Measurements from ENCODE around the gene ERLIN1. TPM values are rescaled to one million over a fixed set of nuclear protein-coding genes. Genes with fewer than 3 reads are reported as not detected.

ERLIN1 gene
- total and polyA plus RNA-seq, 5 donors: 3.4 to 10.3 (median 9.2) TPM

DNA sequence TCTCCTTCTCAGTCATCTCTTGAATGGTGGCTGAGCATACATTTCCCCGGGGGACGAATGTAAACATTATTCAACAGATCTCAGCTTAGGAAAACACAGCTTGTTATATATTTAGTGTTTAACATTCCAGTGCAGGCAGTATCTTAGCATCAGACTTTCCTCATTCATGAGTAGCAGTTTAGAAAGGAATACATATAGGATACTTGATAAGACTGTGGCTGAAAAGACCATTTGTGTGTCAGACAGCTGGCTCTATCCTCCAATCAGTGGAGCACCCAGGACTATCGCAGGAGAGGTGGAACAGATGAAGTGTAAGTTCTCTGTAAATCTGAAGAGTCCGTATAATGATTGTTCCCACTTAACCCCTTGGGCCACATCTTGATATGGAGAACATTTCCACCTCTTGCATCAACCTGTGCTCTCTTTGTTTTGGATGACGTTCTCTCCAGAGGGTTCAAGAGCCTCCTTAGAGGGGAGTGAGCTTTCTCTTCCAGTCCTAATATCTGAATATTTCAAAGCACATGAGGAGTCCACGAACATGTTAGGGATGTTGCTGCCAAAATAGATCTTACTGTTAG, 34.0 kb downstream of the ERLIN1 start:
- 86% methylated on average over 6 of the region's 6 CpGs for WGBS
- intact Hi-C loops (cut with DNase I): no loop called here
- no peak overlapping the region for H3K4me3 ChIP-seq (ENCODE audit: low read length)
- no peaks in the 10 kb centered on the region for H3K9me3 ChIP-seq (ENCODE audit: control insufficient read depth, low read length)
- no peak overlapping the region for H3K27ac ChIP-seq (ENCODE audit: low read length)
- H3K27me3 ChIP-seq (ENCODE audit: control insufficient read depth, insufficient read depth): no peaks in the 10 kb centered on the region
- DNase-seq (no peak), ATAC-seq (no peak)
- H3K4me1 ChIP-seq (ENCODE audit: control insufficient read depth, insufficient read depth, low read length): no peaks in the 10 kb centered on the region

DNA sequence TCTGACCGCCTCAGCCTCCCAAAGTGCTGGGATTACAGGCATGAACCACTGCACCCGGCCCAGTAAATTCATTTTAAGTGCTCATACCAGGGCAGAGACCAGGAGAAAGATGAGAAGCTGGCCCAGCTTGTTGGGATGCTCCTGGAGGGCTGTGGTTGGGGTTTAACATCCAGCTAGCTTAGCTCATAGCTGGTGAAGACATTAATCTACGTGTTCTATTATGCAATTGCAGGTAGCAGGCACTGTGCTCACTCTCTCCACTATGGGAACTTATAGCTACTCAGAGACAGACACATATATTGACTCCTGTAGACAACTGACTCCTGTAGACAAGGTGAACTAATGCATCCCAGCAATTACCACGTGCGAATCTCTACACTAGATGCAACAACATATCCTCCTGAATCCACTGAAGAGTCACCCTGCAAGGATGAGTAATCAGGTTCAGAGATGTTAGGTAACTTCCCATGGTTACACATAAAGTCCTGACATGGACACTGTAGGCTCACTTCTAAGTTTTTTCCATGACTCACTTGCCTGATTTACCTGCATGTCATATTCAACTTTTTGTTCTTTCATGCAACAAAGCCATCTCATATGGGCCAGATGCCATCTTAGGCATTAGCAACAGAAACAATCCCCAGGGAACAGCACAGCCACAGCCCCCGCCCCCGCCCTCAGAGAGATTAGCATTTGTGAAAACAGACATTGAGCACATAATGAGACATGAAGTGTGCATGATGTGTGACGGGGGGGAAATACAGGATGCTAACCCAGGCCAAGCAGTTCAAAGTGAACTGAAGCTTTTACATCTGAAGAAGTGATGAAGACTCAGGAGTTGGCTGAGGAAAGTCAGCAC, 37.2 kb downstream of the ERLIN1 start:
- WGBS: 80% methylated on average over 8 of the region's 8 CpGs
- H3K4me3 ChIP-seq (ENCODE audit: low read length): no peak overlapping the region
- no peak overlapping the region for H3K27ac ChIP-seq (ENCODE audit: low read length)
- ATAC-seq (no peak), DNase-seq (no peak)
- intact Hi-C loops (cut with DNase I): no loop called here
- H3K9me3 ChIP-seq (ENCODE audit: control insufficient read depth, low read length): no peaks in the 10 kb centered on the region
- no peaks in the 10 kb centered on the region for H3K4me1 ChIP-seq (ENCODE audit: control insufficient read depth, insufficient read depth, low read length)
- H3K27me3 ChIP-seq (ENCODE audit: control insufficient read depth, insufficient read depth): no peaks in the 10 kb centered on the region

DNA sequence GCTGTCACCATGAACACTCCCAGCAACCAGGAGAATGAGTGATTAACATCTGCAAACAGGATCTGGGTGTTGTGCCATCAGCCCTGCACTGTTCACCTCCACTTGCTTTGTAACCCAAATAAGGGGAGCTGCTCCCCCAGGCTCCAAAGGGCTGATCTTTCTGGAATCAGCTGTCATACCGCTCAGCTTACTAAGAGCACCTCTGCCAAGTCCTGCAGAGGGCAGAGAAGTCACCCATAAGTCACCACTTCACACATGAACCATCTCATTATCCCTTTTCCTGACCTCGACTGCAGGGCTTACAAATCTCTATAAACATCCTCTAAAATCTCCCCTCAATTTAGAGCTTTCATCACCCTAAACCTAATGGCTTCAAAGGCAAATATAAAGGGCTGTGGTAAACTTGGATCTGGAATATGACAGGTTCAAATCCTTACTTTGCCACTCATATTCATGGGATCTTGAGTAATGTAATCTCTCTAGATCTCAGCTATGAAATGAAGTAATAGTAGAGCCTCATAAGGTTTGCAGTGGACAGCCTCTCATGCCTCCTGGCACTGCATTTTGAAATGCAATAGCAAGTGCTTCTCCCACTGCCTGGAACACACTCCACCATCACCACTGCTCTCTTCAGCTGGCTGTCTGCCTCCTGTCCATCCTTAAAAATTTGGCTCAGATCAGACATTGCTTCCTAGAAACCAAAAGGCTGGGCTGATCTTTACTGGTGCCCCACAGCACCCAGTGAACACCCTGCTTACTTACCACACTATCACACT, 38.8 kb downstream of the ERLIN1 start:
- no peaks in the 10 kb centered on the region for H3K9me3 ChIP-seq (ENCODE audit: control insufficient read depth, low read length)
- no peak overlapping the region for H3K27ac ChIP-seq (ENCODE audit: low read length)
- DNase-seq (no peak), ATAC-seq (peak in 1 of 2 donors; percentile 30)
- WGBS: 25% methylated on average over 2 of the region's 2 CpGs
- intact Hi-C loops (cut with DNase I): no loop called here
- no peak overlapping the region for H3K4me3 ChIP-seq (ENCODE audit: low read length)
- H3K4me1 ChIP-seq (ENCODE audit: control insufficient read depth, insufficient read depth, low read length): no peaks in the 10 kb centered on the region
- H3K27me3 ChIP-seq (ENCODE audit: control insufficient read depth, insufficient read depth): no peaks in the 10 kb centered on the region

DNA sequence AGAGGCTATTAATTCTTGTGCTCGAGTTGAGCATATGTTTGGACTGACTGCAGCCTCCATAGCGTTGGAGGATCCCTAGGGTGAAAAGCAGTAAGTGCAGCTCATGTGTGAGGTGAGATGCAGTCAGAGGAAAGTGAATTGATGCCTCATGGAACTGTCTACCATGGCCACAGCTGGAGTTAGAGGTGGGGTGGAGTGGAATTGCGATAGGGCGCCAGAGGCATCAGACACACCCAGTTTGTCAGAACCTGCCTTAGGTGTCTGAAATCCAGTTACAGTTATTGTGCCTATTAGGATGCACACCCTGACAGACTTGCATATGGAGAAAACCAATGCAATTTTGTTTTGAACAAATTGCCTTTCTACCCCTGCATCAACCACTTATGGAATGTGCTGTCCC, 39.4 kb downstream of the ERLIN1 start:
- intact Hi-C loops (cut with DNase I): no loop called here
- no peaks in the 10 kb centered on the region for H3K4me1 ChIP-seq (ENCODE audit: control insufficient read depth, insufficient read depth, low read length)
- no peaks in the 10 kb centered on the region for H3K27me3 ChIP-seq (ENCODE audit: control insufficient read depth, insufficient read depth)
- DNase-seq (no peak), ATAC-seq (no peak)
- no peaks in the 10 kb centered on the region for H3K9me3 ChIP-seq (ENCODE audit: control insufficient read depth, low read length)
- no peak overlapping the region for H3K27ac ChIP-seq (ENCODE audit: low read length)
- no peak overlapping the region for H3K4me3 ChIP-seq (ENCODE audit: low read length)
- WGBS: 81% methylated on average over 4 of the region's 4 CpGs

DNA sequence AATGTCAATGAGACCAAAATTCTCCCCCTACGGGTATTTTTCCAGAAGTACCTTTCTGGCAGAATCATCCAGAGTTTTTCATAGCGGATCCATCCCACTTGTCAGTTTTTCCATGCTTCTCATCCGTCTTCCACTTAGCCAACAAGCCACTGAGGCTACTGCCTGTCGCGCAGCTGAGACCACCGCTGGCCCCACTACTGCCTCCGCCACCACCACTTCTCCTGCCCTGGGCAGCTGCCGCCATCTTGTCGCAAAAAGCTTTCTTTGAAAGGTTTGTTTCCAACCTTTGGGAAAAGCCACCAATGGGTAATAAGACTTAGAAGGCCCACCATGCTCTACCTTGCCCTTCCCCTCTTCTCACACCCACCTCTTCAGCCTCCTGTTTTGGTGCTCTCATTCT, 42.1 kb downstream of the ERLIN1 start:
- H3K4me3 ChIP-seq (ENCODE audit: low read length): no peak overlapping the region
- no peak for DNase-seq
- ATAC-seq: no peak
- H3K27me3 ChIP-seq (ENCODE audit: control insufficient read depth, insufficient read depth): no peaks in the 10 kb centered on the region
- no peaks in the 10 kb centered on the region for H3K4me1 ChIP-seq (ENCODE audit: control insufficient read depth, insufficient read depth, low read length)
- no peaks in the 10 kb centered on the region for H3K9me3 ChIP-seq (ENCODE audit: control insufficient read depth, low read length)
- intact Hi-C loops (cut with DNase I): no loop called here
- H3K27ac ChIP-seq (ENCODE audit: low read length): no peak overlapping the region
- WGBS: 94% methylated on average over 9 of the region's 9 CpGs

DNA sequence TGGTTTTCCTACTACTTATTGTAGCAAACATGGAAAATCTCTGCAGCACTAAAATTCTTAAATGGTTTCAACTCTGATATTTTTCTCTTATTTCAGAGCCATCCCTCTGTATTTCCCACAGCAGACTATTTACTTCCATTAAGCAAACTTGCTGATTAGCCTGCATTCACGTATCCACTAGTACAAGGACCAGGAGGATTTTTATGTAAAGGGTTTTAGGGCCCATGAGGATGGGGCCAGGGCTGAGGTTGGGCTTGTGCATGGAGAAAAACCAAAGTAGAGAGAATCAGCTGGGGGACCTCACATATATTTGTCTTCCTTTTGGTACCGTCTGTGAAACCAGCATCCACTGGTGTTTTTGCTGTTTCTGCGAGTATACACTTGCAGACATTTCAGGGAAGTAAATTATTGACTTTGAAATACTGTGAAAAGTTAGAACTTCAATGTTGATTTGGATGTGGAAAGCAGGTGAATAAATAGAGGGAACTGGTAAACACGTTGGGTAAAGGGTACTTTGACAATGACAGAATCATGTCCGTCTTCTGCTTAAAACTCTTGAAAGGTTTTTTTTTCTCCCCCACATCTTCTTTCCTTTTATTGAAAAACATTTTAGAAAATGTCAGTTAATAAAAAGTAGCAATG, 44.3 kb downstream of the ERLIN1 start:
- WGBS: 72% methylated on average over 5 of the region's 5 CpGs
- no peak for ATAC-seq
- intact Hi-C loops (cut with DNase I): no loop called here

DNA sequence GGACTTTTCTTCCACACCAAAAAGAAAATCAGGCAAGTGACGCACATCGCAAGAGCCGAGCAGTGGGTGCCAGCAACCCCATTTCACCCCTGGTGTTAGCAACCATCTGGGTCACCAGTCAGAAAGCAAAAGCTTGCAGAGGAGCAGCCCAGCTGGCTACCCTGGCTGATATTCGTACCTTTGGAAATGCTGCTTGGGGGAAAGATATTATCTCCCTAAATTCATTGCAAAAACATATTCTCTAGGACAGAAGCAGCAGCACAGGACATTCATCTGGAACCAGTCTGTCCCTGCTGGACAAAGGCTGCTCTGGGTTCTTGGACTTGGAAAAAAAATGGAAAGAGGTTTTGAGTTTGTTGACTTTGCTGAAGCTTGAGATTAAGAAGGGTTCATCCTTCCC, 45.8 kb downstream of the ERLIN1 start:
- no peak overlapping the region for H3K4me3 ChIP-seq (ENCODE audit: low read length)
- no peak overlapping the region for H3K27ac ChIP-seq (ENCODE audit: low read length)
- H3K27me3 ChIP-seq (ENCODE audit: control insufficient read depth, insufficient read depth): no peaks in the 10 kb centered on the region
- intact Hi-C loops (cut with DNase I): no loop called here
- WGBS: 84% methylated on average over 4 of the region's 4 CpGs
- H3K9me3 ChIP-seq (ENCODE audit: control insufficient read depth, low read length): no peaks in the 10 kb centered on the region
- no peaks in the 10 kb centered on the region for H3K4me1 ChIP-seq (ENCODE audit: control insufficient read depth, insufficient read depth, low read length)
- ATAC-seq (no peak), DNase-seq (no peak)

More for the DNA sequence above, 44.3 kb downstream of the ERLIN1 start:
- Histone ChIP-seq H3K27ac (ENCODE audit: low read length) (no peak overlapping the region), H3K4me1 (ENCODE audit: control insufficient read depth, insufficient read depth, low read length) (no peaks in the 10 kb centered on the region), H3K9me3 (ENCODE audit: control insufficient read depth, low read length) (no peaks in the 10 kb centered on the region), H3K27me3 (ENCODE audit: control insufficient read depth, insufficient read depth) (no peaks in the 10 kb centered on the region), H3K4me3 (ENCODE audit: low read length) (no peak overlapping the region)
- DNase-seq: no peak

DNA sequence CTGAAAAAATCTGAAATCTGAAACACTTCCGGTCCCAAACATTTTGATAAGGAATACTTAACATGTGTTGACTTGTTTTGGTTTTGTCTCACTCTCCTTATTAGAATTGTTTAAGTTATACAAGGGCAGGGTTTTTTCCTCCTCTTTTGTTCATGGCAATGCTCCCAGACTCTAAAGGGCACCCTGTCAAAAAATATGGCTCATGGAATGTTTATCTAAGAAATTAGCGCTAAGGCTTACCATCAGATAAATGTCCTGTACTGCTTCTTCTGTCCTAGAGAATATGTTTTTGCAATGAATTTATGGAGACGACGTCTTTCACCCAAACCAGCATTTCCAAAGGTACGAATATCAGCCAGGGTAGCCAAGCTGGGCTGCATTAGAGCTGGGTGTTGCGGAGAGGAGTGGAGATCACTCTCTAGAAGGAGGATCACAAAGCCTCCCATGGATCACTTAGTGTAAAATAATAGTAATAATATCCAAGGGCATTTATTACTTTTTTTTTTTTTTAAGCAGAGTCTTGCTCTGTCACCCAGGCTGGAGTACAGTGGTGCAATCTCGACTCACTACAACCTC, 46.8 kb downstream of the ERLIN1 start:
- no peaks in the 10 kb centered on the region for H3K27me3 ChIP-seq (ENCODE audit: control insufficient read depth, insufficient read depth)
- no peak for DNase-seq
- intact Hi-C loops (cut with DNase I): no loop called here
- H3K27ac ChIP-seq (ENCODE audit: low read length): no peak overlapping the region
- WGBS: 72% methylated on average over 7 of the region's 7 CpGs
- peaks cover 5% of the 10 kb centered on the region for H3K9me3 ChIP-seq (ENCODE audit: control insufficient read depth, low read length)
- no peak for ATAC-seq
- H3K4me3 ChIP-seq (ENCODE audit: low read length): no peak overlapping the region
- no peaks in the 10 kb centered on the region for H3K4me1 ChIP-seq (ENCODE audit: control insufficient read depth, insufficient read depth, low read length)

DNA sequence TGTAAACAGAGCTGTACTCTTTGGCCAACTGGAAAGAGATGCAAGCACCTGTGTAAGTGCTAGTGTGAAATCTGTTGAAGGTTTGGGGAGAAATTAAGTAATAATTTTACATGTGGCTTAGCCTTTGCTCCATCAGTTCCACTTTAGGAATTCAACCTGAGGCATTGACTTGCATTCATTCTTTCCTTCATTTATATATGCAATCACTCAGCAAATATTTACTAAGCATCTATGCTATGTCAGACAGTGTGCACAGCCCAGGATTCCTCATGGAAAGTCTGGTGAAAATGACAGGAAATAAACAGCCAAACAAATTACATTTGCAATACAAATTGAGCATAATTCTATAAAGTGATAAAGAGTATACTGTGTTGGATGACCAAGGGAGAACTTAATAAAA, 50.3 kb downstream of the ERLIN1 start:
- Histone ChIP-seq H3K27ac (ENCODE audit: low read length) (no peak overlapping the region), H3K4me1 (ENCODE audit: control insufficient read depth, insufficient read depth, low read length) (no peaks in the 10 kb centered on the region), H3K4me3 (ENCODE audit: low read length) (no peak overlapping the region), H3K27me3 (ENCODE audit: control insufficient read depth, insufficient read depth) (no peaks in the 10 kb centered on the region), H3K9me3 (ENCODE audit: control insufficient read depth, low read length) (peaks cover 5% of the 10 kb centered on the region)
- no peak for ATAC-seq
- intact Hi-C loops (cut with DNase I): no loop called here
- no peak for DNase-seq

DNA sequence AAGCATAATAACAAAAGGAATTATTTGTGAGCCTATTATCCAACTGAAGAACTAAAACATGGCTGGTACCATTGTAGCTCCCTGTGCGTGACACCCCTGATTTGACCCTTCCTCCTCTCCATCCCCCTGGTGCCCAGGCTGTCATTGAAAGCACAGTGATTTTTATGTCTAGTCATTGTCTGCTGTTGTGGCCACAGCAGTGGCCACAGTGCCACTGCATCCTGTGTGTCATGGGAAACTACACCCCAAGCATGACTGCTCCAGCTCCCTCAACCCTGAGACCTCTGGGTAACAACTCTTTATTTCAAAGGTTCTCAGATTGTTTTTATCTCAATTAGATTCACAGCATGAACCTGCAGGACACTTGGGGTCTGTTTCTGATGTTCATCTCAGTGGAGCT, 52.0 kb downstream of the ERLIN1 start:
- DNase-seq: no peak

More for the DNA sequence above, 52.0 kb downstream of the ERLIN1 start:
- Histone ChIP-seq H3K4me3 (ENCODE audit: low read length) (no peak overlapping the region), H3K27ac (ENCODE audit: low read length) (no peak overlapping the region), H3K4me1 (ENCODE audit: control insufficient read depth, insufficient read depth, low read length) (no peaks in the 10 kb centered on the region), H3K9me3 (ENCODE audit: control insufficient read depth, low read length) (peaks cover 5% of the 10 kb centered on the region), H3K27me3 (ENCODE audit: control insufficient read depth, insufficient read depth) (no peaks in the 10 kb centered on the region)
- 95% methylated on average over 1 of the region's 1 CpG for WGBS
- intact Hi-C loops (cut with DNase I): no loop called here
- ATAC-seq: no peak
